ENCODE data around the gene COX15. TPM values are rescaled to one million over a fixed set of nuclear protein-coding genes. Genes with fewer than 3 reads are reported as not detected.

Gene COX15
- total and polyA plus RNA-seq, 8 donors, result 5.8 to 18.4 (median 15.5) TPM

DNA sequence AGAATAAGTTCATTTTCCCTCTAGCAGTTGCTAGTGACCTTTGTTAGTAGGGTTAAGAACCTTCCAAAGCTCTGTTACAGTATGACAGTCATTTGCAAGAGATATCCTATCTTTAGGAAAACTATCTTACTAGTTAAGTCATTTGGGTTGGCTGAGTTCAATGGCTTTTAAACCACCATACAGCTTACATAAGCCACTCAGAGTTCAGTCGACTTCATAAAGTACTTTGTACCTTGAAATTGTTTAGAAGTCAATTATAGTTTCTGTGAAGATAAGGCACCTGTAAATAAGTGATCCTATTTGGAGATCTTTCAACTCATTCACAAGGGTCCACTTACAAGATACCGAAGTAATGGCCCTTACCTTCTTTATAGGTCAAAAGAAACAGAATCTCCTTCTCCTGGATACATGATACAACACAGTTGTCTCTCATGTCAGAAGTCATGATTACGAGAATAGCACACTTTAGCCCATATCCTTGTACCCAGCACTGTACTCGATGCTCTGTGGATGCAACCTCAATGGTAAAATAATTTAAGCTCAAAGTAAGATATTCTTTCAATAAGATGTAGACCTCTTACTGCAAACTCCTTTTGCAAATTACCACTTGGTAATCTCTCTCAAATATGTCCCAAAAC, 38.6 kb upstream of the COX15 start:
- Histone ChIP-seq H3K36me3 (peaks cover 0 to 3% (median 0%) of the 10 kb centered on the region in 3 donors), H3K4me1 (no peaks in the 10 kb centered on the region), H3K27me3 (no peaks in the 10 kb centered on the region), H3K27ac (no peak overlapping the region), H3K9me3 (no peaks in the 10 kb centered on the region), H3K4me3 (no peak overlapping the region)
- DNase-seq (no peak), ATAC-seq (no peak), FAIRE-seq (no peak)
- TF ChIP-seq, protein P1, sequence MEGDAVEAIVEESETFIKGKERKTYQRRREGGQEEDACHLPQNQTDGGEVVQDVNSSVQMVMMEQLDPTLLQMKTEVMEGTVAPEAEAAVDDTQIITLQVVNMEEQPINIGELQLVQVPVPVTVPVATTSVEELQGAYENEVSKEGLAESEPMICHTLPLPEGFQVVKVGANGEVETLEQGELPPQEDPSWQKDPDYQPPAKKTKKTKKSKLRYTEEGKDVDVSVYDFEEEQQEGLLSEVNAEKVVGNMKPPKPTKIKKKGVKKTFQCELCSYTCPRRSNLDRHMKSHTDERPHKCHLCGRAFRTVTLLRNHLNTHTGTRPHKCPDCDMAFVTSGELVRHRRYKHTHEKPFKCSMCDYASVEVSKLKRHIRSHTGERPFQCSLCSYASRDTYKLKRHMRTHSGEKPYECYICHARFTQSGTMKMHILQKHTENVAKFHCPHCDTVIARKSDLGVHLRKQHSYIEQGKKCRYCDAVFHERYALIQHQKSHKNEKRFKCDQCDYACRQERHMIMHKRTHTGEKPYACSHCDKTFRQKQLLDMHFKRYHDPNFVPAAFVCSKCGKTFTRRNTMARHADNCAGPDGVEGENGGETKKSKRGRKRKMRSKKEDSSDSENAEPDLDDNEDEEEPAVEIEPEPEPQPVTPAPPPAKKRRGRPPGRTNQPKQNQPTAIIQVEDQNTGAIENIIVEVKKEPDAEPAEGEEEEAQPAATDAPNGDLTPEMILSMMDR (IDR thresholded peaks at IDR 0.05), result no peak
- 72 to 76% methylated on average over 4 of the region's 4 CpGs for WGBS, 2 donors
- intact Hi-C loops (cut with DNase I), result no loop called here

- intact Hi-C loops (cut with DNase I), result no loop called here
- 84 to 88% methylated on average over 5 of the region's 5 CpGs for WGBS, 2 donors
- no peak for FAIRE-seq
- no peak for ATAC-seq
- no peaks in the 10 kb centered on the region for H3K4me1 ChIP-seq
- TF ChIP-seq, protein P1 (IDR thresholded peaks at IDR 0.05), result no peak
- H3K4me3 ChIP-seq, result no peak overlapping the region
- H3K36me3 ChIP-seq, result peaks cover 0 to 3% (median 0%) of the 10 kb centered on the region in 3 donors
- H3K27me3 ChIP-seq, result no peaks in the 10 kb centered on the region
- DNase-seq, result no peak
- no peak overlapping the region for H3K27ac ChIP-seq
- H3K9me3 ChIP-seq, result no peaks in the 10 kb centered on the region
Measured at GRCh38 chr10:99769706-99770105, 37.8 kb upstream of the COX15 start.

GRCh38 chr10:99768556-99768955, 36.6 kb upstream of the COX15 start:
- Histone ChIP-seq H3K27ac (no peak overlapping the region), H3K4me3 (no peak overlapping the region), H3K9me3 (no peaks in the 10 kb centered on the region), H3K36me3 (peaks cover 0 to 3% (median 0%) of the 10 kb centered on the region in 3 donors), H3K27me3 (no peaks in the 10 kb centered on the region), H3K4me1 (no peaks in the 10 kb centered on the region)
- intact Hi-C loops (cut with DNase I), result no loop called here
- WGBS, 2 donors, result 80 to 88% methylated on average over 2 of the region's 2 CpGs
- ATAC-seq, result no peak
- FAIRE-seq, result no peak
- TF ChIP-seq, protein P1 (IDR thresholded peaks at IDR 0.05), result no peak
- DNase-seq, result no peak

DNA sequence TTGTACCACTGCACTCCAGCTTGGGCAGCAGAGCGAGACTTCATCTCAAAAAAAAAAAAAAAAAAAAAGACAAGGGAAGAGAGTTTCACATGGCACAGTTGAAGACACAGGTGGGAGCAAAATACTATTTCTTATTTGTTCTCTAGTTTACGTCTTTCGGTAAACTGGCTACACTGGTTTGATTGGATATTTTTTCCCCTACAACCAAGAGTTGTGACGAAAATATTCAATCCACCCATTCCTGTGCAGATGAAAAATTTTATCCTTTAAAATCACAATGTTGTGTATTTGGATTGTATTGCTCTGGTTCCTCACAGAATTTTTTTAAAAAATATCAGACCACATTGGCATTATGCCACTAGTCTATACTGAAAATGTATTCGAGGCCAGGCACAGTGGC, 36.0 kb upstream of the COX15 start:
- no peaks in the 10 kb centered on the region for H3K4me1 ChIP-seq
- H3K27me3 ChIP-seq, result no peaks in the 10 kb centered on the region
- FAIRE-seq (no peak), ATAC-seq (no peak), DNase-seq (no peak)
- TF ChIP-seq, protein P1 (IDR thresholded peaks at IDR 0.05), result no peak
- H3K27ac ChIP-seq, result no peak overlapping the region
- H3K36me3 ChIP-seq, result peaks cover 0 to 3% (median 0%) of the 10 kb centered on the region in 3 donors
- WGBS, 2 donors, result 58 to 61% methylated on average over 4 to 5 of the region's 5 CpGs
- H3K4me3 ChIP-seq, result no peak overlapping the region
- no peaks in the 10 kb centered on the region for H3K9me3 ChIP-seq
- intact Hi-C loops (cut with DNase I), result no loop called here

GRCh38 chr10:99766302-99766681, 34.4 kb upstream of the COX15 start:
- H3K36me3 ChIP-seq, result peaks cover 0 to 3% (median 0%) of the 10 kb centered on the region in 3 donors
- ATAC-seq (no peak), DNase-seq (no peak), FAIRE-seq (no peak)
- 68 to 74% methylated on average over 8 of the region's 8 CpGs for WGBS, 2 donors
- TF ChIP-seq, protein P1 (IDR thresholded peaks at IDR 0.05), result no peak
- no peak overlapping the region for H3K27ac ChIP-seq
- intact Hi-C loops (cut with DNase I), result no loop called here
- H3K4me1 ChIP-seq, result no peaks in the 10 kb centered on the region
- no peak overlapping the region for H3K4me3 ChIP-seq
- no peaks in the 10 kb centered on the region for H3K9me3 ChIP-seq
- no peaks in the 10 kb centered on the region for H3K27me3 ChIP-seq
